ENCODE measurements around the gene CLDN22.
A peak's percentile ranks its signal among the peaks of the same experiment; 100 is the strongest.

CLDN22 gene

GRCh38 chr4:183320211-183321059, at the start of gene CLDN22:
TSS of gene CLDN22 (minus strand) at chr4:183320276. CDS start at chr4:183320218, 58 bp downstream.
- DNase-seq (ENCODE audit: low spot score) = no peak

GRCh38 chr4:183369073-183369472, 49.0 kb upstream of the CLDN22 start:
- no peak for DNase-seq (ENCODE audit: low spot score)

GRCh38 chr4:183366206-183366835, 46.2 kb upstream of the CLDN22 start:
- no peak for DNase-seq (ENCODE audit: low spot score)

- DNase-seq (ENCODE audit: low spot score) = no peak
Observed at GRCh38 chr4:183364025-183364424, 43.9 kb upstream of the CLDN22 start.

GRCh38 chr4:183362916-183363542, 43.0 kb upstream of the CLDN22 start:
- DNase-seq (ENCODE audit: low spot score) = peak; percentile 13

GRCh38 chr4:183362036-183362435, 42.0 kb upstream of the CLDN22 start:
- DNase-seq (ENCODE audit: low spot score) = no peak

GRCh38 chr4:183360161-183360919, 40.3 kb upstream of the CLDN22 start:
- DNase-seq (ENCODE audit: low spot score) = no peak

- DNase-seq (ENCODE audit: low spot score) = no peak
Observed at GRCh38 chr4:183358215-183358755, 38.2 kb upstream of the CLDN22 start.

- no peak for DNase-seq (ENCODE audit: low spot score)
Observed at GRCh38 chr4:183356931-183357675, 37.0 kb upstream of the CLDN22 start.

- DNase-seq (ENCODE audit: low spot score) = no peak
Observed at GRCh38 chr4:183356173-183356830, 36.2 kb upstream of the CLDN22 start.

GRCh38 chr4:183355405-183355804, 35.3 kb upstream of the CLDN22 start:
- DNase-seq (ENCODE audit: low spot score) = peak; percentile 44

- no peak for DNase-seq (ENCODE audit: low spot score)
Observed at GRCh38 chr4:183354219-183354618, 34.1 kb upstream of the CLDN22 start.

GRCh38 chr4:183353557-183353956, 33.5 kb upstream of the CLDN22 start:
- no peak for DNase-seq (ENCODE audit: low spot score)

GRCh38 chr4:183352546-183352945, 32.5 kb upstream of the CLDN22 start:
- no peak for DNase-seq (ENCODE audit: low spot score)

- no peak for DNase-seq (ENCODE audit: low spot score)
Observed at GRCh38 chr4:183350317-183351071, 30.4 kb upstream of the CLDN22 start.

- DNase-seq (ENCODE audit: low spot score) = peak; percentile 59
Observed at GRCh38 chr4:183349673-183350072, 29.6 kb upstream of the CLDN22 start.

- peak; percentile 97 for DNase-seq (ENCODE audit: low spot score)
Observed at GRCh38 chr4:183348706-183349659, 28.9 kb upstream of the CLDN22 start.

GRCh38 chr4:183348136-183348535, 28.1 kb upstream of the CLDN22 start:
- no peak for DNase-seq (ENCODE audit: low spot score)

GRCh38 chr4:183347566-183347965, 27.5 kb upstream of the CLDN22 start:
- DNase-seq (ENCODE audit: low spot score) = peak; percentile 45

Data from kidney tubule cell (primary cell).